ENCODE results near the gene IQSEC1.

Gene IQSEC1

DNA sequence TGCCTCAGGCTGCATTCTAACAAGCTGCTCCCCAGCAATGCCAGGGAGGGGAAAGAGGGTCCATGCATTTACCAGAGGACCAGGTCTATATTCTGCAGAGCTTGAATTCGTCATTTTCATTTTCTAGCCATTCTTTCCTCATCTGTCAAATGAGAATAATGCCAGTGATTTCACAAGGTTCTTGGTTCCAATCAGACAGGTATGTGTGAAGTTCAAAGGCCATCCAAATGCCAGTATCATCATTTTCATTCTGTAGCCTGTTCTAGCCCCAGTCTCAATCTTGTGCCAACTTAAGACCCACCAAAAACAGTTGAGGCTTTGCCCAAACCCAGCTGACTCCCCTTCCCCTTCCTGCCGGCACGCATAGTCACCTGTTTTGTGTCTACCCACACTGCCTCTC, 112.7 kb downstream of the IQSEC1 start:
- DNase-seq (ENCODE audit: low spot score): no peak
- Histone ChIP-seq H3K4me3 (peak overlapping the region; percentile 29), H3K27ac (peak overlapping the region; percentile 90 to 96)
- TF ChIP-seq, protein P1, sequence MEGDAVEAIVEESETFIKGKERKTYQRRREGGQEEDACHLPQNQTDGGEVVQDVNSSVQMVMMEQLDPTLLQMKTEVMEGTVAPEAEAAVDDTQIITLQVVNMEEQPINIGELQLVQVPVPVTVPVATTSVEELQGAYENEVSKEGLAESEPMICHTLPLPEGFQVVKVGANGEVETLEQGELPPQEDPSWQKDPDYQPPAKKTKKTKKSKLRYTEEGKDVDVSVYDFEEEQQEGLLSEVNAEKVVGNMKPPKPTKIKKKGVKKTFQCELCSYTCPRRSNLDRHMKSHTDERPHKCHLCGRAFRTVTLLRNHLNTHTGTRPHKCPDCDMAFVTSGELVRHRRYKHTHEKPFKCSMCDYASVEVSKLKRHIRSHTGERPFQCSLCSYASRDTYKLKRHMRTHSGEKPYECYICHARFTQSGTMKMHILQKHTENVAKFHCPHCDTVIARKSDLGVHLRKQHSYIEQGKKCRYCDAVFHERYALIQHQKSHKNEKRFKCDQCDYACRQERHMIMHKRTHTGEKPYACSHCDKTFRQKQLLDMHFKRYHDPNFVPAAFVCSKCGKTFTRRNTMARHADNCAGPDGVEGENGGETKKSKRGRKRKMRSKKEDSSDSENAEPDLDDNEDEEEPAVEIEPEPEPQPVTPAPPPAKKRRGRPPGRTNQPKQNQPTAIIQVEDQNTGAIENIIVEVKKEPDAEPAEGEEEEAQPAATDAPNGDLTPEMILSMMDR (IDR thresholded peaks at IDR 0.05): no peak

DNA sequence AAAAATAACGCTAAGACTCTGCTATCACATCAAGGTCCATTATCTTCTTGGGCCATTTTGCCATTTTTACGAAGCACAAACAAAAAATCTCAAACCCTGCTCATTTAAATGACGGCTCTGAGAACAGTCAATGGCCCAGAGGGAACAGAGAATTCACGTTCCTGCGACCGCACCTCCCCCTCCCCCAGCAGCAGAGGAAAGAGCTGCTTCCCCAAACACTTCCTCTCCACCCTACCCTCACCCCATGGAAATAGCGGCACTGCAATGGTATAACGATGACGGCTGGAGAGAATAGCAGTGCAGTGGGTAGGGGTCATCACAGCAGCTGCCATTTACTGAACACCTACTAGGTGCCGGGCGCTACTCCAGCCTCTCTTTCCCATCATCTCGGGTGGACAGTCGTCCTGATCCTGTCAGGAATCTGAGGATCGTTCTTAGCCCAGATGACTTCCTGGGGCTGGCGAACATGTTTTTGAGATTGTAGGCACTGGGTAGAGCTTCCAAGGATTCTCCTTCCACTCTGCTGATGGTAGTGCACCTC, 113.3 kb downstream of the IQSEC1 start:
- no peak for DNase-seq (ENCODE audit: low spot score)
- TF ChIP-seq, protein P1 (IDR thresholded peaks at IDR 0.05): no peak
- peak overlapping the region; percentile 29 for H3K4me3 ChIP-seq
- H3K27ac ChIP-seq: peak overlapping the region; percentile 90 to 96

DNA sequence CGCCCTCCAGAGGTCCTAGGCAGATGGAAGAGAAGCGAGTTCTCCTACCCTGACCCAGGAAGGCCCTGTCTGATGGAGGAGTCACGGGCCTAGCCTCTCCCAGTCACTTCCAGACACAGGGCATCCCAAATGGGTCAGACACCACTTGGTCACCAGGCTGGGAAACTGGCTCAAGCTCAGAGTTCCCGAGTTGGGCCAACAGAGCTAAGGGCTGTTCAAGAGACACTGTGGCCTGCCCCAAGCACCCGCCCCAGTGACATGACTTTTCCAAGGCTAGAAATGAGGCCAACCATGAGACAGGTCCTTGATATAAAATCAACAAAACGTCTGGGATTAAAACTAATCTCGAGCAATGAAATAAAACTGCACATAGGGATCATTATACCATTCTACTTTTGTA, 113.8 kb downstream of the IQSEC1 start:
- no peak overlapping the region for H3K4me3 ChIP-seq
- peak; percentile 87 for DNase-seq (ENCODE audit: low spot score)
- TF ChIP-seq, protein P1 (IDR thresholded peaks at IDR 0.05): no peak
- peak overlapping the region; percentile 90 to 96 for H3K27ac ChIP-seq

DNA sequence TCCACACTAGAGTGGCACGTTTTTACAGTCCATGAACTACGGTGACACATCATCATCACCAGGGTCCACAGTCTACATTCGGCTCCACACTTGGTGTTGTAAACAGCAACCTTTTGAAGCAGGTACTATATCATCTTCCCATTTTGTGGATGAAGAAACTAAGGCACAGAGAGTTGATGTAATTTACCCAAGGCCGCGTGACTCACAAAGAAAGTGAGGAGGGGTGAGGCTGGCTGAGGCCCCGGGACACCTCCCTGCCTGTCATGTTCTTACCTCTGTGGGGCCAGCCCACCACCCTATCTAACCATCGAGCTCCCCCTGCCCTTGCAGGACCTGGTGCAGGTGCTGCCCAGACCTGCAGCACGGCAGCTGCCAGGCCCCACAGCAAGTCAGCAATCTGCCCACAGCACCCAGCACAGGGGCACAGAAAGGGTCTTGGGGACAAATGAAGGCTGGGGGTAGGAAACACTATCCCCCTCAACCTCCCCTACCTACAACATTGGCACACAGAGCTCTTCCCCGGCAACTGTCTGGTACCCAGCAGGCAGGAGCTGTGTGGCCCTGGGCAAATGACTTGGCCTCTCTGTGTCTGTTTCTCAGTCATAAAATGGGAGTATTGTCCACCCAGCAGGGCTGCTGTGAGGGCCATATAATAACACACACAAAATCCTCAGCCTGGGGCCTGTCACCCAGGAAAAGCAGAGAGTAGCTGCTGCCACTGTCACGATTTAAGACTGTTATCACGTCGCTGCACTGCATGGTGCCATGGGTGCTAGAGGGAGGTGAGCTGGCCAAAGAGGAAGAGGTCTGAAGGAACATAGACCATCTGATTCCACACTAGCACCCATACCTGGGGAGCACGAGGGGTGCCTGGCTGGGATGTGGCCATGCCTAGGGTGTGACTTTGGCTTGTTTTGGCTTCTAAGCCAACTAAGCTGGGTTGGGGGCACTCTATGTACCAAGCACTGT, 115.1 kb downstream of the IQSEC1 start:
- TF ChIP-seq, protein P1 (IDR thresholded peaks at IDR 0.05): no peak
- Histone ChIP-seq H3K4me3 (peak overlapping the region; percentile 4), H3K27ac (peak overlapping the region; percentile 90 to 96)
- DNase-seq (ENCODE audit: low spot score): no peak

DNA sequence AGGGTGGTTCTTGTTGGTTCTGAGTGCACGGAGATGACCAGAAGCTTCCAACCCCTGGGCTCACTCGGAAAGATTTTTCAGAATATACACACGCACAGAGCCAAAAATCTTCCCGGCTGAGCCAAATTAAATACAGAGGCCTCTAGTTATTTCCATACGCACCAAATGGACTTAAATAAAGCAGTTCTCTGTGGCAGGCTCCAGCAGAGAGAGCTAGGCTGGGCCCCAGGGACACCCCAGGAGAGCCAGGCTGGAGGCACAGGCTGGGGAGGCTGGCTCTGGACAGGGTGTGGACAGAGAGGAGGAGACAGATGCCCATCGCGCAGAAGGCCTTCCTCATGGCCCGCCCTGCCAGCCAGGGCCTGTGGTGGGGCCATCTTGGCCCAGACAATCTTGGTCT, 115.9 kb downstream of the IQSEC1 start:
- TF ChIP-seq, protein P1 (IDR thresholded peaks at IDR 0.05): no peak
- H3K4me3 ChIP-seq: no peak overlapping the region
- peak; percentile 87 for DNase-seq (ENCODE audit: low spot score)
- H3K27ac ChIP-seq: peak overlapping the region; percentile 90 to 96

DNA sequence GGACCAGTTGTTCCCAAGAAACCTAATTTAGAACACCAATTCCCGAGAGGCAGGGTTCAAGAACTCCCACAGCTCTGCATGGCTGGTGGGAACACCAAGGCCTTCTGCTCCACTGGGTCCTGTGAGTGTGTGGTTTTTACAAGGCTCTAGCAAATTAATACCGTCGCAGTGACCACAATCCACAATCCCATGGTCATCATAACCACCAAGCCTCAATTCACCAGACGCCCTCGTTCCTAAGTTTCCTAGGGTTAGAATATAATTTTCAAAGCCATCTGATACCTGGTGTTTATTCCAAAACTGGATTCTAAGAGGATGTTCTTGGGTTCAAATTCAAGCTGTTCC, 116.9 kb downstream of the IQSEC1 start:
- no peak for DNase-seq (ENCODE audit: low spot score)
- Histone ChIP-seq H3K4me3 (no peak overlapping the region), H3K27ac (peak overlapping the region; percentile 90 to 96)
- TF ChIP-seq, protein P1 (IDR thresholded peaks at IDR 0.05): no peak

Data from coronary artery (tissue), 2 donors.